Naive thymus-derived CD4-positive, alpha-beta T cell (primary cell): ENCODE measurements around the gene ATP6V1A. TPM values are rescaled to one million over a fixed set of nuclear protein-coding genes. Genes with fewer than 3 reads are reported as not detected.

Source experiments
- ATAC-seq: fragments of 150-1000 bp; cut with Tn5 transposase; 2 replicates; pipeline ENCODE4 v1.10.0; 2021; ENCODE audit warnings: mild to moderate bottlenecking, moderate library complexity
- CTCF ChIA-PET: fragments of 350-600 bp; sonication (Branson Sonifier 250); formaldehyde crosslinking; loops from one replicate; lab custom pipeline; 2021; ENCODE audit warnings: antibody characterized with exemption; lab: Charles Lee
- POLR2A ChIA-PET: fragments of 350-600 bp; sonication (Branson Sonifier 250); formaldehyde crosslinking; loops from one replicate; lab custom pipeline; 2021; ENCODE audit warnings: antibody characterized with exemption, inconsistent platforms; lab: Charles Lee
- DNase-seq, 9 donors: peaks; one replicate each; pipeline versions ENCODE4 v3.0.0 to v3.0.0-alpha.2; 2020 to 2022; ENCODE audit warnings: mixed read lengths in 1 of 9
- H3K27ac ChIP-seq: one replicate; pipeline ENCODE4 v1.7.0; 2013; ENCODE audit warnings: mild to moderate bottlenecking, low read depth, low read length, moderate library complexity
- H3K27me3 ChIP-seq, 2 donors: one replicate each; pipeline ENCODE4 v1.7.0; 2013; ENCODE audit warnings: low read length in 2 of 2, mild to moderate bottlenecking in 2 of 2, moderate library complexity in 2 of 2; ENCODE audit not compliant: control insufficient read depth in 2 of 2, insufficient read depth in 2 of 2
- H3K36me3 ChIP-seq, 3 experiments: 1 replicate in 2 of 3; 2 replicates in 1 of 3; pipeline ENCODE4 v1.7.0; 2013; ENCODE audit warnings: low read length in 3 of 3, mild to moderate bottlenecking in 3 of 3, moderate library complexity in 1 of 3; ENCODE audit not compliant: insufficient read depth in 3 of 3, control insufficient read depth in 2 of 3
- H3K4me1 ChIP-seq, 2 donors: one replicate each; pipeline ENCODE4 v1.7.0; 2013; ENCODE audit warnings: low read length in 2 of 2, mild to moderate bottlenecking in 2 of 2, moderate library complexity in 1 of 2; ENCODE audit not compliant: control insufficient read depth in 2 of 2, insufficient read depth in 2 of 2
- H3K4me3 ChIP-seq: 2 replicates; pipeline ENCODE4 v1.7.0; 2013; ENCODE audit warnings: mild to moderate bottlenecking, low read length
- H3K9me3 ChIP-seq, 3 experiments: 1 replicate in 2 of 3; 2 replicates in 1 of 3; pipeline ENCODE4 v1.7.0; 2013; ENCODE audit warnings: low read length in 3 of 3; ENCODE audit not compliant: control insufficient read depth in 2 of 3
- H3K27ac Mint-ChIP-seq, 9 donors: one replicate each; pipeline ENCODE4 v1.8.0; 2020 to 2022; ENCODE audit warnings: mixed read lengths in 9 of 9, mild to moderate bottlenecking in 8 of 9, moderate library complexity in 5 of 9, inconsistent platforms in 2 of 9
- H3K27me3 Mint-ChIP-seq, 5 donors: one replicate each; pipeline ENCODE4 v1.8.0; 2021 to 2022; ENCODE audit warnings: mixed read lengths in 5 of 5, mild to moderate bottlenecking in 1 of 5
- H3K36me3 Mint-ChIP-seq, 5 donors: one replicate each; pipeline ENCODE4 v1.8.0; 2020 to 2022; ENCODE audit warnings: mixed read lengths in 5 of 5, mild to moderate bottlenecking in 3 of 5, inconsistent platforms in 1 of 5
- H3K4me1 Mint-ChIP-seq, 7 donors: one replicate each; pipeline ENCODE4 v1.8.0; 2020 to 2022; ENCODE audit warnings: mixed read lengths in 7 of 7, mild to moderate bottlenecking in 3 of 7, inconsistent platforms in 1 of 7
- H3K4me3 Mint-ChIP-seq, 10 donors: one replicate each; pipeline ENCODE4 v1.8.0; 2020 to 2022; ENCODE audit warnings: mild to moderate bottlenecking in 10 of 10, mixed read lengths in 10 of 10, moderate library complexity in 6 of 10, inconsistent platforms in 2 of 10
- H3K9me3 Mint-ChIP-seq, 11 donors: one replicate each; pipeline ENCODE4 v1.8.0; 2020 to 2022; ENCODE audit warnings: mixed read lengths in 11 of 11, mild to moderate bottlenecking in 4 of 11, inconsistent platforms in 1 of 11, moderate library complexity in 1 of 11
- intact Hi-C, 2 donors: fragments of 100-400 bp; cut with micrococcal nuclease; formaldehyde crosslinking; loops; one replicate each; pipeline ENCODE4 v1.15.1; 2023
- polyA plus RNA-seq, 2 donors: library from polyadenylated mRNA; unstranded; fragments of 300-500 nt; fragmentation: Illumina TruSeq; gene quantifications; one replicate each; pipeline ENCODE4 v1.2.3, GENCODE V29; 2021
- total RNA-seq, 6 experiments: library from RNA in 5 of 6; stranded (reverse) in 5 of 6; gene quantifications; 1 replicate in 5 of 6; 2 replicates in 1 of 6; pipeline ENCODE4 v1.2.3 and lab custom pipeline; 2021 to 2026

The ATP6V1A gene
- total and polyA plus RNA-seq, 7 experiments from 2014 or later: 11.9 to 44.8 (median 29.0) TPM

- CTCF ChIA-PET: no interaction called here
Observed at GRCh38 chr3:113819866-113820265, 73.0 kb downstream of the ATP6V1A start.

GRCh38 chr3:113825090-113825489 lies 78.3 kb downstream of the ATP6V1A start:
- no peak overlapping the region for H3K4me3 Mint-ChIP-seq
- no peaks in the 10 kb centered on the region for H3K4me1 ChIP-seq
- ATAC-seq (no peak), DNase-seq (no peak)
- ChIA-PET POLR2A (no interaction called here), CTCF (interaction anchor here (0.7 kb wide), 1 partner anchor 736 kb away, joined by 3 read pairs; no protein-coding TSS in a partner anchor)
- H3K27ac ChIP-seq: no peak overlapping the region
- H3K4me3 ChIP-seq: no peak overlapping the region
- no peak overlapping the region for H3K27ac Mint-ChIP-seq
- H3K9me3 Mint-ChIP-seq: peaks cover 0 to 5% (median 0%) of the 10 kb centered on the region in 11 donors
- H3K27me3 ChIP-seq: no peaks in the 10 kb centered on the region
- H3K4me1 Mint-ChIP-seq: peaks cover 0 to 2% (median 0%) of the 10 kb centered on the region in 7 donors
- no peaks in the 10 kb centered on the region for H3K36me3 ChIP-seq
- intact Hi-C loops: no loop called here
- H3K36me3 Mint-ChIP-seq: no peaks in the 10 kb centered on the region
- no peaks in the 10 kb centered on the region for H3K9me3 ChIP-seq
- no peaks in the 10 kb centered on the region for H3K27me3 Mint-ChIP-seq

More at GRCh38 chr3:113819866-113820265, 73.0 kb downstream of the ATP6V1A start:
- H3K4me3 ChIP-seq: no peak overlapping the region
- POLR2A ChIA-PET: no interaction called here
- ATAC-seq (no peak), DNase-seq (no peak)
- H3K36me3 ChIP-seq: no peaks in the 10 kb centered on the region
- H3K4me1 Mint-ChIP-seq: no peaks in the 10 kb centered on the region
- H3K4me3 Mint-ChIP-seq: no peak overlapping the region
- H3K27ac Mint-ChIP-seq: no peak overlapping the region
- H3K27ac ChIP-seq: no peak overlapping the region
- H3K4me1 ChIP-seq: no peaks in the 10 kb centered on the region
- H3K27me3 ChIP-seq: no peaks in the 10 kb centered on the region
- H3K9me3 Mint-ChIP-seq: peaks cover 0 to 3% (median 0%) of the 10 kb centered on the region in 11 donors
- H3K36me3 Mint-ChIP-seq: no peaks in the 10 kb centered on the region
- H3K27me3 Mint-ChIP-seq: no peaks in the 10 kb centered on the region
- H3K9me3 ChIP-seq: no peaks in the 10 kb centered on the region
- intact Hi-C loops: no loop called here

GRCh38 chr3:113828600-113828999 lies 81.8 kb downstream of the ATP6V1A start:
- H3K4me3 ChIP-seq: no peak overlapping the region
- CTCF ChIA-PET: interaction anchor here (0.5 kb wide), 1 partner anchor 331 kb away, joined by 4 read pairs; no protein-coding TSS in a partner anchor
- DNase-seq (no peak), ATAC-seq (no peak)
- H3K36me3 ChIP-seq: no peaks in the 10 kb centered on the region
- H3K4me1 Mint-ChIP-seq: peaks cover 0 to 6% (median 0%) of the 10 kb centered on the region in 7 donors
- H3K4me3 Mint-ChIP-seq: no peak overlapping the region
- H3K9me3 Mint-ChIP-seq: peaks cover 4 to 26% (median 10%) of the 10 kb centered on the region in 11 donors
- H3K27ac ChIP-seq: no peak overlapping the region
- peaks cover 0 to 6% (median 4%) of the 10 kb centered on the region in 5 donors for H3K36me3 Mint-ChIP-seq
- H3K27me3 Mint-ChIP-seq: no peaks in the 10 kb centered on the region
- no peaks in the 10 kb centered on the region for H3K27me3 ChIP-seq
- H3K9me3 ChIP-seq: peaks cover 0 to 5% (median 0%) of the 10 kb centered on the region in 3 experiments
- H3K27ac Mint-ChIP-seq: no peak overlapping the region
- intact Hi-C loops: no loop called here
- POLR2A ChIA-PET: no interaction called here
- H3K4me1 ChIP-seq: no peaks in the 10 kb centered on the region

- peaks cover 4 to 26% (median 10%) of the 10 kb centered on the region in 11 donors for H3K9me3 Mint-ChIP-seq
- ChIA-PET CTCF (interaction anchor here (1.0 kb wide), 1 partner anchor 535 kb away, joined by 3 read pairs; no protein-coding TSS in a partner anchor), POLR2A (no interaction called here)
- Histone ChIP-seq H3K4me3 (no peak overlapping the region), H3K36me3 (no peaks in the 10 kb centered on the region), H3K27me3 (no peaks in the 10 kb centered on the region), H3K9me3 (peaks cover 0 to 5% (median 0%) of the 10 kb centered on the region in 3 experiments), H3K27ac (no peak overlapping the region), H3K4me1 (no peaks in the 10 kb centered on the region)
- intact Hi-C loops: loop anchor here in 1 of 2 donors (10.0 kb wide), 1 partner anchor 1865 kb away; no protein-coding TSS in a partner anchor
- H3K27me3 Mint-ChIP-seq: no peaks in the 10 kb centered on the region
- H3K27ac Mint-ChIP-seq: no peak overlapping the region
- peaks cover 0 to 6% (median 0%) of the 10 kb centered on the region in 7 donors for H3K4me1 Mint-ChIP-seq
- no peak for DNase-seq
- no peak overlapping the region for H3K4me3 Mint-ChIP-seq
- no peak for ATAC-seq
- H3K36me3 Mint-ChIP-seq: peaks cover 0 to 6% (median 4%) of the 10 kb centered on the region in 5 donors
Observed at GRCh38 chr3:113829576-113830354, 82.9 kb downstream of the ATP6V1A start.

- peaks cover 0 to 6% (median 0%) of the 10 kb centered on the region in 7 donors for H3K4me1 Mint-ChIP-seq
- H3K9me3 ChIP-seq: peaks cover 0 to 5% (median 0%) of the 10 kb centered on the region in 3 experiments
- no peak overlapping the region for H3K27ac ChIP-seq
- DNase-seq (no peak), ATAC-seq (no peak)
- peaks cover 0 to 6% (median 4%) of the 10 kb centered on the region in 5 donors for H3K36me3 Mint-ChIP-seq
- H3K27me3 ChIP-seq: no peaks in the 10 kb centered on the region
- H3K27me3 Mint-ChIP-seq: no peaks in the 10 kb centered on the region
- H3K9me3 Mint-ChIP-seq: peaks cover 4 to 26% (median 10%) of the 10 kb centered on the region in 11 donors
- H3K4me3 ChIP-seq: no peak overlapping the region
- no peaks in the 10 kb centered on the region for H3K4me1 ChIP-seq
- no peak overlapping the region for H3K27ac Mint-ChIP-seq
- intact Hi-C loops: loop anchor here in 1 of 2 donors (10.0 kb wide), 1 partner anchor 1864 kb away; no protein-coding TSS in a partner anchor
- no peak overlapping the region for H3K4me3 Mint-ChIP-seq
- H3K36me3 ChIP-seq: no peaks in the 10 kb centered on the region
- ChIA-PET POLR2A (no interaction called here), CTCF (interaction anchor here (1.0 kb wide), 1 partner anchor 536 kb away, joined by 3 read pairs; no protein-coding TSS in a partner anchor)
Observed at GRCh38 chr3:113831103-113831355, 84.2 kb downstream of the ATP6V1A start.

- Histone ChIP-seq H3K36me3 (no peaks in the 10 kb centered on the region), H3K27ac (no peak overlapping the region), H3K27me3 (no peaks in the 10 kb centered on the region), H3K4me1 (no peaks in the 10 kb centered on the region), H3K4me3 (no peak overlapping the region), H3K9me3 (peaks cover 0 to 5% (median 0%) of the 10 kb centered on the region in 3 experiments)
- CTCF ChIA-PET: no interaction called here
- H3K4me1 Mint-ChIP-seq: peaks cover 0 to 6% (median 3%) of the 10 kb centered on the region in 7 donors
- H3K27ac Mint-ChIP-seq: no peak overlapping the region
- intact Hi-C loops: loop anchor here in 1 of 2 donors (10.0 kb wide), 1 partner anchor 1862 kb away; no protein-coding TSS in a partner anchor
- ATAC-seq (no peak), DNase-seq (no peak)
- peaks cover 0 to 7% (median 0%) of the 10 kb centered on the region in 5 donors for H3K27me3 Mint-ChIP-seq
- H3K4me3 Mint-ChIP-seq: no peak overlapping the region
- POLR2A ChIA-PET: no interaction called here
- H3K9me3 Mint-ChIP-seq: peaks cover 4 to 26% (median 10%) of the 10 kb centered on the region in 11 donors
- peaks cover 0 to 6% (median 4%) of the 10 kb centered on the region in 5 donors for H3K36me3 Mint-ChIP-seq
Observed at GRCh38 chr3:113832477-113833164, 85.8 kb downstream of the ATP6V1A start.
